Body of pancreas (tissue), 4 donors: ENCODE data around the gene DEPDC1. TPM values are rescaled to one million over a fixed set of nuclear protein-coding genes. Genes with fewer than 3 reads are reported as not detected.
"Not testable (repeated sequence)": the region's sequence is repeated elsewhere in the genome, so short reads cannot be mapped to it uniquely, and the experiment has no call there.

ENCODE experiments used
- ATAC-seq: fragments of 150-250 bp; one replicate; pipeline ENCODE4 v1.9.1; 2016
- DNase-seq, 4 donors: peaks; one replicate each; pipeline ENCODE4 v3.0.0-alpha.2; 2019
- H3K27ac ChIP-seq, 4 donors: fragments of 200-600 bp; sonication (generic); 1 replicate in 3 of 4; 2 replicates in 1 of 4; pipeline versions ENCODE4 v1.5.1 to v1.6.1; 2016 to 2019; ENCODE audit warnings: mild to moderate bottlenecking in 1 of 4, mixed read lengths in 1 of 4, moderate library complexity in 1 of 4
- H3K27me3 ChIP-seq, 2 donors: fragments of 200-600 bp; sonication (generic); one replicate each; pipeline ENCODE4 v1.6.0; 2016; ENCODE audit warnings: mild to moderate bottlenecking in 1 of 2
- H3K36me3 ChIP-seq, 2 donors: fragments of 200-600 bp; sonication (generic); replicated peaks in 1 of 2; 2 replicates each; pipeline ENCODE4 v1.5.1; 2016; ENCODE audit warnings: low read depth in 2 of 2; ENCODE audit not compliant: insufficient read depth in 1 of 2
- H3K4me1 ChIP-seq: fragments of 200-600 bp; sonication (generic); one replicate; pipeline ENCODE4 v1.6.0; 2016
- H3K4me3 ChIP-seq, 2 donors: fragments of 200-600 bp; sonication (generic); 1 replicate in 1 of 2; 2 replicates in 1 of 2; pipeline ENCODE4 v1.5.1; 2016 to 2019
- H3K9me3 ChIP-seq, 3 donors: fragments of 200-600 bp; sonication (generic); 1 replicate in 2 of 3; 2 replicates in 1 of 3; pipeline ENCODE4 v1.5.1; 2016
- CTCF ChIP-seq, 7 experiments: fragments of 450-650 bp in 4 of 7; fragments of 200-600 bp in 3 of 7; sonication (generic) in 3 of 7; IDR thresholded peaks; one replicate each; pipeline ENCODE4 v1.5.1; 2016 to 2019; ENCODE audit warnings: antibody characterized with exemption in 7 of 7
- POLR2A ChIP-seq, 3 donors: fragments of 450-650 bp; IDR thresholded peaks; one replicate each; pipeline ENCODE4 v1.6.1; 2016; ENCODE audit warnings: antibody characterized with exemption in 3 of 3, mild to moderate bottlenecking in 2 of 3
- WGBS, 2 donors: methylation state at CpG; one replicate each; pipeline ENCODE4 v1.1.5; 2017; 5-methylcytosine and 5-hydroxymethylcytosine counted together
- intact Hi-C: fragments of 100-400 bp; cut with DNase I; formaldehyde crosslinking; loops from one replicate; pipeline ENCODE4 v1.15.1; 2023
- total RNA-seq, 2 donors: library from RNA; depleted of rRNA; stranded (reverse); fragments of >200 nt; gene quantifications; one replicate each; pipeline ENCODE4 v1.1.0, GENCODE V29; 2016

The DEPDC1 gene
- total RNA-seq, 2 donors from 2014 or later: not detected

GRCh38 chr1:68478662-68479061, 18.2 kb downstream of the DEPDC1 start:
- 96 to 100% methylated on average over 2 of the region's 2 CpGs for WGBS, 2 donors
- intact Hi-C loops: no loop called here
- no peak for DNase-seq

GRCh38 chr1:68476626-68477025, 20.3 kb downstream of the DEPDC1 start:
- H3K36me3 ChIP-seq, intact Hi-C loops, ATAC-seq, H3K4me3 ChIP-seq, DNase-seq, H3K4me1 ChIP-seq, H3K9me3 ChIP-seq, H3K27ac ChIP-seq, H3K27me3 ChIP-seq: not testable (repeated sequence)
- 49 to 61% methylated on average over 2 of the region's 2 CpGs for WGBS, 2 donors

More at GRCh38 chr1:68478662-68479061, 18.2 kb downstream of the DEPDC1 start:
- Histone ChIP-seq H3K4me3 (no peak overlapping the region), H3K4me1 (no peaks in the 10 kb centered on the region), H3K27me3 (no peaks in the 10 kb centered on the region), H3K36me3 (no peaks in the 10 kb centered on the region), H3K9me3 (no peaks in the 10 kb centered on the region), H3K27ac (no peak overlapping the region)
- no peak for ATAC-seq
- TF ChIP-seq POLR2A (IDR thresholded peaks at IDR 0.05) (no peak), CTCF (IDR thresholded peaks at IDR 0.05) (no peak)

GRCh38 chr1:68473060-68473459, 23.8 kb downstream of the DEPDC1 start:
- no peak for TF ChIP-seq POLR2A (IDR thresholded peaks at IDR 0.05)
- TF ChIP-seq CTCF (IDR thresholded peaks at IDR 0.05): no peak
- no peak overlapping the region for H3K4me3 ChIP-seq
- H3K36me3 ChIP-seq: no peaks in the 10 kb centered on the region
- no peaks in the 10 kb centered on the region for H3K27me3 ChIP-seq
- DNase-seq (no peak), ATAC-seq (no peak)
- H3K9me3 ChIP-seq: no peaks in the 10 kb centered on the region
- H3K4me1 ChIP-seq: no peaks in the 10 kb centered on the region
- no peak overlapping the region for H3K27ac ChIP-seq
- intact Hi-C loops: no loop called here

GRCh38 chr1:68470388-68470970, 26.4 kb downstream of the DEPDC1 start:
- intact Hi-C loops: no loop called here
- H3K36me3 ChIP-seq: no peaks in the 10 kb centered on the region
- H3K9me3 ChIP-seq: no peaks in the 10 kb centered on the region
- H3K4me3 ChIP-seq: no peak overlapping the region
- no peaks in the 10 kb centered on the region for H3K27me3 ChIP-seq
- no peaks in the 10 kb centered on the region for H3K4me1 ChIP-seq
- no peak for ATAC-seq
- no peak overlapping the region for H3K27ac ChIP-seq
- TF ChIP-seq POLR2A (IDR thresholded peaks at IDR 0.05) (no peak), CTCF (IDR thresholded peaks at IDR 0.05) (peak in 6 of 7 experiments; percentile 26 to 46 (median 38))
- DNase-seq: no peak
- 59 to 70% methylated on average over 2 of the region's 2 CpGs for WGBS, 2 donors

- H3K4me3 ChIP-seq: no peak overlapping the region
- H3K36me3 ChIP-seq: no peaks in the 10 kb centered on the region
- H3K9me3 ChIP-seq: peaks cover 0 to 4% (median 0%) of the 10 kb centered on the region in 3 donors
- DNase-seq (no peak), ATAC-seq (no peak)
- H3K4me1 ChIP-seq: no peaks in the 10 kb centered on the region
- WGBS, 2 donors: 48 to 57% methylated on average over 6 of the region's 6 CpGs
- no peak for TF ChIP-seq POLR2A (IDR thresholded peaks at IDR 0.05)
- TF ChIP-seq CTCF (IDR thresholded peaks at IDR 0.05): no peak
- intact Hi-C loops: no loop called here
- H3K27me3 ChIP-seq: no peaks in the 10 kb centered on the region
- H3K27ac ChIP-seq: no peak overlapping the region
Measured at GRCh38 chr1:68464891-68465290, 32.0 kb downstream of the DEPDC1 start.
